Brain microvascular endothelial cell (primary cell): Measurements from ENCODE around the gene TSNAXIP1.

ENCODE experiments used
- DNase-seq: peaks from one replicate; pipeline ENCODE4 v3.0.0-alpha.2; 2020
- H3K27ac ChIP-seq: fragments of 250-450 bp; sonication (Bioruptor Pico); 2 replicates; pipeline ENCODE4 v1.5.1; 2020; ENCODE audit warnings: mild to moderate bottlenecking, moderate library complexity
- H3K27me3 ChIP-seq: fragments of 250-450 bp; sonication (Bioruptor Pico); replicated peaks from 2 replicates; pipeline ENCODE4 v1.5.1; 2020; ENCODE audit warnings: mild to moderate bottlenecking
- H3K36me3 ChIP-seq: fragments of 250-450 bp; sonication (Bioruptor Pico); replicated peaks from 2 replicates; pipeline ENCODE4 v1.5.1; 2020; ENCODE audit warnings: mild to moderate bottlenecking
- H3K4me3 ChIP-seq: 2 replicates; pipeline ENCODE4 v1.5.1; 2011; ENCODE audit warnings: low read depth, mild to moderate bottlenecking, control low read depth, low read length, moderate library complexity
- CTCF ChIP-seq: IDR thresholded peaks from 2 replicates; pipeline ENCODE4 v1.5.1; 2011; ENCODE audit warnings: low read depth, mild to moderate bottlenecking, moderate library complexity, low read length, control low read depth, inconsistent platforms; ENCODE audit errors: missing control alignments
- in situ Hi-C: cut with HindIII; loops from 2 replicates; pipeline ENCODE4 v1.10.0; 2017; ENCODE audit warnings: low sequenced_read_pairs, low pct_ligation_motif_present

Gene TSNAXIP1

GRCh38 chr16:67804853-67805542 lies 1.7 kb upstream of the TSNAXIP1 start:
- in situ Hi-C loops = loop anchor here (25.0 kb wide), 1 partner anchor 107 kb away; no protein-coding TSS in a partner anchor
- H3K36me3 ChIP-seq = peaks cover 10% of the 10 kb centered on the region
- no peak for DNase-seq
- peak overlapping the region; percentile 96 for H3K4me3 ChIP-seq
- H3K27me3 ChIP-seq = no peaks in the 10 kb centered on the region
- no peak for TF ChIP-seq CTCF
- H3K27ac ChIP-seq = no peak overlapping the region

- H3K4me3 ChIP-seq = peak overlapping the region; percentile 96
- peaks cover 6% of the 10 kb centered on the region for H3K36me3 ChIP-seq
- peak overlapping the region; percentile 49 for H3K27ac ChIP-seq
- no peak for TF ChIP-seq CTCF
- in situ Hi-C loops = loop anchor here (25.0 kb wide), 1 partner anchor 106 kb away; no protein-coding TSS in a partner anchor
- no peak for DNase-seq
- H3K27me3 ChIP-seq = no peaks in the 10 kb centered on the region
These were observed 816 bp upstream of the TSNAXIP1 start for GRCh38 chr16:67805718-67806427.

GRCh38 chr16:67807148-67807682 lies 526 bp downstream of the TSNAXIP1 start:
- Histone ChIP-seq H3K27ac (peak overlapping the region; percentile 39), H3K4me3 (peak overlapping the region; percentile 96), H3K36me3 (peaks cover 6% of the 10 kb centered on the region), H3K27me3 (no peaks in the 10 kb centered on the region)
- TF ChIP-seq CTCF = peak; percentile 26
- in situ Hi-C loops = loop anchor here (25.0 kb wide), 1 partner anchor 105 kb away; no protein-coding TSS in a partner anchor
- no peak for DNase-seq

- H3K36me3 ChIP-seq = no peaks in the 10 kb centered on the region
- TF ChIP-seq CTCF = no peak
- H3K27me3 ChIP-seq = no peaks in the 10 kb centered on the region
- no peak overlapping the region for H3K4me3 ChIP-seq
- DNase-seq = no peak
- no peak overlapping the region for H3K27ac ChIP-seq
- in situ Hi-C loops = loop anchor here (25.0 kb wide), 1 partner anchor 100 kb away; no protein-coding TSS in a partner anchor
These were observed 5.2 kb downstream of the TSNAXIP1 start for GRCh38 chr16:67811899-67812298.

GRCh38 chr16:67814567-67814966 lies 7.9 kb downstream of the TSNAXIP1 start:
- Histone ChIP-seq H3K4me3 (no peak overlapping the region), H3K27me3 (no peaks in the 10 kb centered on the region), H3K36me3 (no peaks in the 10 kb centered on the region), H3K27ac (no peak overlapping the region)
- DNase-seq = no peak
- in situ Hi-C loops = loop anchor here (25.0 kb wide), 1 partner anchor 98 kb away; no protein-coding TSS in a partner anchor
- no peak for TF ChIP-seq CTCF
